GM13976 (cell line): ENCODE data around the gene DHRS9.

ENCODE experiments used
- DNase-seq: peaks from one replicate; pipeline ENCODE4 v3.0.0; 2012; ENCODE audit warnings: low spot score
- CTCF ChIP-seq: IDR thresholded peaks from 2 replicates; pipeline ENCODE4 v1.5.1; 2012; ENCODE audit warnings: borderline replicate concordance, mild to moderate bottlenecking; ENCODE audit not compliant: insufficient read depth; ENCODE audit errors: extremely low read depth, missing control alignments, control extremely low read depth
- in situ Hi-C: fragments of 300-500 bp; cut with MboI; formaldehyde crosslinking; loops from one replicate; pipeline ENCODE4 v1.12.0; 2022; ENCODE audit warnings: low sequenced_read_pairs, mixed read lengths, inconsistent platforms; ENCODE audit not compliant: unreplicated experiment

Gene DHRS9

GRCh38 chr2:169034984-169035544 is 34.3 kb upstream of the DHRS9 start:
- in situ Hi-C loops, result no loop called here
- DNase-seq, result no peak
- no peak for TF ChIP-seq CTCF

GRCh38 chr2:169035887-169036286 is 33.5 kb upstream of the DHRS9 start:
- no peak for DNase-seq
- in situ Hi-C loops, result no loop called here
- TF ChIP-seq CTCF, result no peak

GRCh38 chr2:169036736-169037440 is 32.5 kb upstream of the DHRS9 start:
- TF ChIP-seq CTCF, result no peak
- in situ Hi-C loops, result no loop called here
- no peak for DNase-seq

- DNase-seq, result peak; percentile 26
- no peak for TF ChIP-seq CTCF
- in situ Hi-C loops, result no loop called here
Observed at GRCh38 chr2:169038338-169038757, 31.0 kb upstream of the DHRS9 start.

GRCh38 chr2:169039702-169040101 is 29.7 kb upstream of the DHRS9 start:
- in situ Hi-C loops, result no loop called here
- no peak for DNase-seq
- TF ChIP-seq CTCF, result no peak

GRCh38 chr2:169041594-169041993 is 27.8 kb upstream of the DHRS9 start:
- TF ChIP-seq CTCF, result no peak
- in situ Hi-C loops, result no loop called here
- DNase-seq, result no peak
